ENCODE data around the gene ALKBH5.

Gene ALKBH5

GRCh38 chr17:18190628-18191235 is 7.1 kb downstream of the ALKBH5 start:
- no peak for TF ChIP-seq CTCF (IDR thresholded peaks at IDR 0.05; ENCODE audit: low read length, missing control alignments)
- no peak overlapping the region for H3K4me3 ChIP-seq (replicated peaks; ENCODE audit: low read depth, low read length)
- DNase-seq (ENCODE audit: low read depth): no peak

DNA sequence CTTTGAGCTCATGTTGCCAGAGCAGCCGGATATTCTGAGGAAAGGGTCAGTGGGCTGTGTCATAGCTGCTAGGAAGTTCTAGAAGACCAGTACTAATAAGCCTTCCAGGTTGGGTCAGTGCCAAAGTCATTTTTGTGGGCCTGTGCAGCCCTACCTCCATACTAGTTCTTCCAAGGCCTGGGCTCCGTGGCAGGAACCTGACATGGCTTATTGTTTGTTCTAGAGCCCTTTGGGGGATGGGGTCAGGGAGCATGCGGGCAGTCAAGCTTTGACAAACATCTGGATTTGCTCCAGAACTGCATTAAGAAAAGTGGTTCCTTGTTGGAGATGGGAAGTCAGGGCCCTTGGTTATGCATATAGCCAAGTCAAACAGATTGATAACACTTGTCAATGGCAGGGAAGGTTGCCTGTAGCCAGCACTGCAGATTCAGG is 7.6 kb downstream of the ALKBH5 start:
- no peak for TF ChIP-seq CTCF (IDR thresholded peaks at IDR 0.05; ENCODE audit: low read length, missing control alignments)
- peak; percentile 34 for DNase-seq (ENCODE audit: low read depth)
- no peak overlapping the region for H3K4me3 ChIP-seq (replicated peaks; ENCODE audit: low read depth, low read length)

GRCh38 chr17:18191967-18192366 is 8.3 kb downstream of the ALKBH5 start:
- peak; percentile 35 for TF ChIP-seq CTCF (IDR thresholded peaks at IDR 0.05; ENCODE audit: low read length, missing control alignments)
- no peak for DNase-seq (ENCODE audit: low read depth)
- no peak overlapping the region for H3K4me3 ChIP-seq (replicated peaks; ENCODE audit: low read depth, low read length)

- TF ChIP-seq CTCF (IDR thresholded peaks at IDR 0.05; ENCODE audit: low read length, missing control alignments): no peak
- no peak for DNase-seq (ENCODE audit: low read depth)
- H3K4me3 ChIP-seq (replicated peaks; ENCODE audit: low read depth, low read length): no peak overlapping the region
Observed at GRCh38 chr17:18194394-18194793, 10.8 kb downstream of the ALKBH5 start.

GRCh38 chr17:18194804-18195203 is 11.2 kb downstream of the ALKBH5 start:
- no peak for TF ChIP-seq CTCF (IDR thresholded peaks at IDR 0.05; ENCODE audit: low read length, missing control alignments)
- H3K4me3 ChIP-seq (replicated peaks; ENCODE audit: low read depth, low read length): no peak overlapping the region
- DNase-seq (ENCODE audit: low read depth): no peak

DNA sequence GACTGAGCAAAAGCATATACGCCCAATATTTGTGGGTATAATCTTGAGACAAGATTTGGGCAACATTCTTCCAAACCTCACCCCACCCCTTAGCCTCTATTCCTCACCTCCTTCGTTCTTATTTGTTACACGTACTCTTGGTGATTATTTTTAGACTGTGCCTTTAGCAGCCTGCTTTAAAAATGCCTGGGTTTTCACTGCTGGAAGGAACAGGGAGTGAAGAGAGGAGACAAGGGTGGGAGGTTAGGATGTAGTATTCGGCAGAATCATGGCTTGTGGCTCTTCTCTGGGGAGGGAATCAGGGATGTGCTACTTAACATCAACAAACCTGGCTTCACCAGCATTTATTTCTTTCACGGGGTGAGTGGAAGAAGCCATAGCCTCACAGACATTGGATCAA is 11.6 kb downstream of the ALKBH5 start:
- H3K4me3 ChIP-seq (replicated peaks; ENCODE audit: low read depth, low read length): no peak overlapping the region
- no peak for DNase-seq (ENCODE audit: low read depth)
- no peak for TF ChIP-seq CTCF (IDR thresholded peaks at IDR 0.05; ENCODE audit: low read length, missing control alignments)

GRCh38 chr17:18197535-18198194 is 14.0 kb downstream of the ALKBH5 start:
- DNase-seq (ENCODE audit: low read depth): no peak
- no peak overlapping the region for H3K4me3 ChIP-seq (replicated peaks; ENCODE audit: low read depth, low read length)
- TF ChIP-seq CTCF (IDR thresholded peaks at IDR 0.05; ENCODE audit: low read length, missing control alignments): no peak

Measured in fibroblast of pulmonary artery (primary cell).